GM15510 (cell line): Measurements from ENCODE around the gene UNC13D.
A peak's percentile ranks its signal among the peaks of the same experiment; 100 is the strongest.

Source experiments
- POLR2A ChIP-seq: IDR thresholded peaks from 3 replicates; pipeline ENCODE4 v1.6.1; 2011; ENCODE audit warnings: borderline replicate concordance; ENCODE audit not compliant: insufficient read length; ENCODE audit errors: extremely low read depth

UNC13D gene

GRCh38 chr17:75779250-75779986, 64.8 kb downstream of the UNC13D start:
- TF ChIP-seq POLR2A, result peak; percentile 100

GRCh38 chr17:75778861-75779249, 65.3 kb downstream of the UNC13D start:
- no peak for TF ChIP-seq POLR2A

GRCh38 chr17:75777296-75777922, 66.8 kb downstream of the UNC13D start:
- no peak for TF ChIP-seq POLR2A
